Mucosa of descending colon (tissue), 3 donors: Measurements from ENCODE around the gene BAZ1B. TPM values are rescaled to one million over a fixed set of nuclear protein-coding genes. Genes with fewer than 3 reads are reported as not detected.

ENCODE experiments used
- ATAC-seq: fragments of 200-7000 bp; cut with Tn5 transposase; one replicate; pipeline ENCODE4 v1.9.1; 2020; ENCODE audit warnings: mild to moderate bottlenecking, moderate library complexity
- DNase-seq, 3 donors: peaks; one replicate each; pipeline ENCODE4 v3.0.0-alpha.2; 2020
- H3K36me3 ChIP-seq: fragments of 200-600 bp; one replicate; pipeline ENCODE4 v1.8.0; 2021; ENCODE audit warnings: low read depth, mild to moderate bottlenecking
- H3K4me1 ChIP-seq: fragments of 200-600 bp; one replicate; pipeline ENCODE4 v1.8.0; 2021; ENCODE audit warnings: low read depth, mild to moderate bottlenecking
- H3K4me3 ChIP-seq: fragments of 200-600 bp; one replicate; pipeline ENCODE4 v1.8.0; 2021; ENCODE audit warnings: mild to moderate bottlenecking
- H3K9me3 ChIP-seq: fragments of 200-600 bp; one replicate; pipeline ENCODE4 v1.8.0; 2021; ENCODE audit warnings: mild to moderate bottlenecking
- CTCF ChIP-seq: fragments of 200-600 bp; IDR thresholded peaks from one replicate; pipeline ENCODE4 v1.8.0; 2022; ENCODE audit warnings: antibody characterized with exemption, mild to moderate bottlenecking
- intact Hi-C, 2 donors: fragments of 100-400 bp; cut with DNase I in 1 of 2; cut with micrococcal nuclease in 1 of 2; formaldehyde crosslinking; loops; one replicate each; pipeline versions ENCODE4 v1.11.0 to v1.11.1; 2022; cut with DNase I, micrococcal nuclease
- total RNA-seq, 3 donors: library from RNA; stranded (reverse); fragmentation: NEBNext Ultra II Directional in 2 of 3; extraction: Animal tissue kit (Norgen Biotek cat#: 25700) in 2 of 3; gene quantifications; one replicate each; pipeline versions ENCODE4 v1.2.1 to v1.2.4, GENCODE V29; 2021 to 2023
- donor health status: DM: no; HTN: no; CAD: no; lungs with moderate emphysema.
- donor health status: DM: no; HTN: no; CAD: no.
- donor health status: DM: no; HTN: yes; CAD: no.

The BAZ1B gene
- total RNA-seq, 3 donors from 2014 or later, result 37.4 to 76.0 (median 41.4) TPM

DNA sequence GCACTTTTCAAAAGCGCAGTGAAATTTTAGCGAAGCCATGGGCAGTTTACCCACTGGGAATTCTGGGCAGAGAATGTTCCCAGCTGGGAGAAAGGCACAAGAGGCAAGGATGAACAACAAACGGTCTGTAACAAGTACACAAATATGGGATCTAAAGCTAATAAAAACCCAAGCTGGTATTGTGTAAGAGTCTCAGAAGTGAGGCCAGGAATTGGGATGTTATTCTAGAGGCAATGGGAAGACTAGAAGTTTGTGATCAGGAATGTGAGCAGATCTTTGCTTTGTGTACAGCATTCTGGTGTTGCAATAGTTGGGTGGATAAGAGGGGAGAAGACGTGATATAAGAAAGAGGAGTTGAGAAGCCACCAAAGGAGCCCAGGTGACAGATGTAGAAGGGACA, 73.5 kb downstream of the BAZ1B start:
- peaks cover 26% of the 10 kb centered on the region for H3K36me3 ChIP-seq
- TF ChIP-seq CTCF, result no peak
- no peaks in the 10 kb centered on the region for H3K4me1 ChIP-seq
- no peaks in the 10 kb centered on the region for H3K9me3 ChIP-seq
- no peak for ATAC-seq
- intact Hi-C loops, result no loop called here
- H3K4me3 ChIP-seq, result no peak overlapping the region
- no peak for DNase-seq

DNA sequence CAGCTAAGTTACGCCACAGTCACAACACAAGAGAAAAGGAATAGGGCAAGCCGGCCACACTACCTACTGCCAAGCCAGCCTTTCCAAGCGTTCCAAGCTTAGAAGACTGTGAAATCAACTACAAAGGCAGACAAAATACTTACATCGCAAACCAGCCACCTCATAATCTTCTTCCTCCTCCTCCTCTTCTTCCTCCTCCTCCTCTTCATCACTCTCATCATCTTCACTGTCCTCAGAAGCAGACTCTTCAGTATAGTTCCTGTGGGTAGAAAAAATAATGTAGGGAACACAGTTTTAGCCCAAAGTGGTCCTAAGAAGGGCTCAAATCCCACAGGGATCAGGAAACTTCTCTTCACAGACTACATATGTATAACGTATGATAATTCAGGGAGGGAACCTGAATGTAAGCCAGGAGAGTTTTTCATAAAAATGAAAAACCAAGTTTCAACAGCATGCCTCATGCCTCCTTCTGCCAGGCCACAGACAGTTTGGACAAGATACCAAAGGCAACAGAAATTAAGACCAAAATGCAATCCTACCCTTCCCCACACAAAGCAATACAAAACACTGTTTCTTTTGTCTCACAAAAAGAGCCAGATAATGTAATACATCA, 74.9 kb downstream of the BAZ1B start:
- ATAC-seq (no peak), DNase-seq (no peak)
- no peak for TF ChIP-seq CTCF
- intact Hi-C loops, result no loop called here
- Histone ChIP-seq H3K36me3 (peaks cover 38% of the 10 kb centered on the region), H3K9me3 (no peaks in the 10 kb centered on the region), H3K4me3 (no peak overlapping the region), H3K4me1 (no peaks in the 10 kb centered on the region)

- TF ChIP-seq CTCF, result no peak
- intact Hi-C loops, result no loop called here
- Histone ChIP-seq H3K9me3 (no peaks in the 10 kb centered on the region), H3K36me3 (peaks cover 43% of the 10 kb centered on the region), H3K4me1 (no peaks in the 10 kb centered on the region), H3K4me3 (no peak overlapping the region)
- DNase-seq (no peak), ATAC-seq (no peak)
These were observed 75.4 kb downstream of the BAZ1B start for GRCh38 chr7:73446682-73447081.

DNA sequence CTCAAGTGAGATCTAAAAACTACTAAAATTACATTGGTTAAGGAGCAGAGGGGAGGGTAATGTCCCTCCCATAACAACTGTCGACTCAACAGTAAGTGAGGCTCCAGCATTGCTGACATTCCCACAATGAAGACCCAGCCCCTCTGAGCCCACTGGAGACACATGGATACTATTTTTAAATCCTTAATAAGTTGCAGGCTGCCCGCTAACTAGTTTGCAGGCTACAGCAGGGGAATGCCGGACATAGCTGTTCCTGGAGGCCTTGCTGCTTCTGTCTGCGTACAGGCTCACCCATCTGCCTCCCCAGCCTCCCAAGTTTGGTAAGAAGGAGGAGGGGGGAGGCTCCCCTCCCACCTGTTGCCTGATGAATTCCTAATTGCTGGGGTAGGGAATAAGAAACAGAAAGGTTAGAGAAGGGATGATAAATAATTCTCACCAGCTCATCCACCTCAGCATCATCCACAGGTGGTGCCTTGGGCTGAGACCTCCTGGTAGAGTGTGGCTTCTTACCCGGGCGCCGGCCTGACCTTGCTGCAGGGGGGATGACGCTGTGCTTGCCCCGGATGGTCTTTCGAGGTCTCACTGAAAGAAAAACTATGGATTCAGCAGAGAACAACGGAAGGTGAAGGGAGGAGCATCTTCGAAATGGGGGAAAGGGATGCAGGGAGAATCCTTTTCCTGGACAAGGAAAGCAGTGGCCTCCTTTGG, 78.4 kb downstream of the BAZ1B start:
- Histone ChIP-seq H3K4me3 (no peak overlapping the region), H3K9me3 (no peaks in the 10 kb centered on the region), H3K36me3 (peaks cover 44% of the 10 kb centered on the region), H3K4me1 (no peaks in the 10 kb centered on the region)
- intact Hi-C loops, result no loop called here
- DNase-seq (no peak), ATAC-seq (no peak)
- no peak for TF ChIP-seq CTCF

DNA sequence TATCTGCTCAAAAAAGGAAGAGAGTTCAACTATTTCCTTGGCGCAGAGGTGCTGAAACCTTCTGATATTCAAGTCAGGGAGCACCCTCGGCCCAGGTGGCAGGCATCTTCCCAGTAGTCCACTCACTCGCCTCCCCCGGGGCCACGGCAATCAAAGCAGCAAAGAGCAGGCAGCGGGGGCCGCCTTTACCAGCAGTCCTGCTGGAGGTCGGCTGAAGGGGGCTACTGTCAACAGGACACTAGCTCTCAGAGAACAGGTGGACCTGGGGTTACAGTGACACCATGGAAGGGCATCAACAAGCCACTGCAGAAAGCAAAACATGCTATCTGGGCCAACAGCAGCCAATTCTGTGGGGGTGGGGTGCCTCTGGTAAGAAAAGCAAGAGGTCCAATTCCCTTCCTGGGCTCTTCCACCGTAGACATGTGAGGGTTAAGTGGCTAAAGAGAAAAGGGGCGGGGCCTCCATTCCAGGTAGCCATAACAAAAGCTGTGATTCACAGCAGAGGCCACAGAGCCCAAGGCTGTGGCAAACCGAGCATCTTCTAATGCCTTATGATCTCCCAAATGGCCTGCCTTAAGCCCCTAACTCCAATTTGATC, 79.1 kb downstream of the BAZ1B start:
- no peaks in the 10 kb centered on the region for H3K9me3 ChIP-seq
- no peak for TF ChIP-seq CTCF
- no peak for ATAC-seq
- no peak for DNase-seq
- H3K4me3 ChIP-seq, result no peak overlapping the region
- H3K36me3 ChIP-seq, result peaks cover 38% of the 10 kb centered on the region
- intact Hi-C loops, result no loop called here
- H3K4me1 ChIP-seq, result no peaks in the 10 kb centered on the region
